Measurements from ENCODE around the gene STPG4.

Gene STPG4

GRCh38 chr2:47083485-47083884, 71.6 kb downstream of the STPG4 start:
- TF ChIP-seq CTCF (conservative IDR thresholded peaks at IDR 0.05) (no peak), ZFX (IDR thresholded peaks at IDR 0.05) (no peak)
- H3K27ac ChIP-seq = no peak overlapping the region

DNA sequence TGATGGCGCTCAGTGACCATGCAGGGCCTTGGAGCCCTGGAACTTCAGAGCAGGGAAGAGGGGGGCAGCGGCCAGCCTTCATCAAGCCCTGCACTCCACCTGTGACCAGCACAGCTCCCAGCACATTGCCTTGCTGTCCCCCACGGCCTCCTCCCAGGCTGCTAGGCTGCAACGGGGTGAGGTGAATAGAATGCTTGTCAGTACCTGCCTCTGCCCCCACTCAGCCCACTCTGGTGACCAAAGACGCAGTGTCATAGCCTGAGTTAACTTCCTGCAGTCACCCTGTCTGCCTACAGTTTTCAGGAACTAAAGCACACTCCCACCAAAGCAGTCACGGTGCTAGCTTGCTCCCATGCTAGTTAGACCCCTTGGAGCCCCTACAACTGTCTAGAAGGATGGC, 72.1 kb downstream of the STPG4 start:
- H3K27ac ChIP-seq = no peak overlapping the region
- TF ChIP-seq ZFX (IDR thresholded peaks at IDR 0.05) = no peak
- no peak for TF ChIP-seq CTCF (conservative IDR thresholded peaks at IDR 0.05)

- H3K27ac ChIP-seq = no peak overlapping the region
These were observed 74.2 kb downstream of the STPG4 start for GRCh38 chr2:47080888-47081301.

DNA sequence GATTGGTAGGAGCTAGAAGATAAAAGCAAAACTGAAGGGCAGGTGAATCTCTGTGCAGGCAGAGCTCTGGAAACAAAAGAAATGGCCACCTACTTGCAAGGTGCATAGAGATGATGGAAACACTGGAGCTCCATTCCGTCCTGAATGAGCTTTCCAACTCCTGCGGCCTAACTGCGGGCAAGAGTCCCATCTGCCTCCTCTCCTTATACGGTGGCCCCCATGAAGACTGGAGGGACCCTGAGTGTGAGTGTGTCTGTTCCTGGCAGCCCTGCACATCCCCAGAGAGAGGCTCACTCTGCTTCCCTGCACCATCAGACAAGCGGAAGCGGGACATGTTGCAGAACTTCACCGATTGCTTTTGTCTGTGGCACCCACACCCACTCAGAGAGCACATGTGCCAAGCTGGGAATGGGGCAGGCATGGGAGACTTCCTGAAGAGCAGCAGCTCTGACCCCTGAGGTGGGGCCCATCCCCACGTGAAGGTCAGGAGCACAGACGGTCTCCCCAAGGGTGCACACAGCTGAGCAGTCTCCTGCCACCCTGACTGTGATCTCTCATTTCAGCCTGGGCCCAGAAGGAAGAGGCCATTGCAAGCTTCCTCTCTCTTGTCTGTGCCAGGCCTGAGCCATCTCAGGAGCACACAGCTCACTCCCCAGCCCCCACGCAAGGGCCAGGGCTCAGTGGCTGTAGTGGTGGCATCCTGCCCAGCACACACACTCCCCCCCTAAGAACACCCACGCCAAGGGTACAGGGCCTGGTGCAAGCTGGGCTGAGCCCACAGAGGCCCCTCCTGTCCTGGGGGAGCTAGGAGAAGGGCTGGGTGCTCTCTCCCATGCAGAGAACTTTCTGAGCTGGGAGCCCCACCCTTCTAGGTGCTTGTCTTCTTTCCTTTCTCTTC, 75.3 kb downstream of the STPG4 start:
- TF ChIP-seq CTCF (conservative IDR thresholded peaks at IDR 0.05) (no peak), ZFX (IDR thresholded peaks at IDR 0.05) (no peak)
- no peak overlapping the region for H3K27ac ChIP-seq

More at GRCh38 chr2:47080888-47081301, 74.2 kb downstream of the STPG4 start:
- TF ChIP-seq CTCF (conservative IDR thresholded peaks at IDR 0.05) (no peak), ZFX (IDR thresholded peaks at IDR 0.05) (no peak)

DNA sequence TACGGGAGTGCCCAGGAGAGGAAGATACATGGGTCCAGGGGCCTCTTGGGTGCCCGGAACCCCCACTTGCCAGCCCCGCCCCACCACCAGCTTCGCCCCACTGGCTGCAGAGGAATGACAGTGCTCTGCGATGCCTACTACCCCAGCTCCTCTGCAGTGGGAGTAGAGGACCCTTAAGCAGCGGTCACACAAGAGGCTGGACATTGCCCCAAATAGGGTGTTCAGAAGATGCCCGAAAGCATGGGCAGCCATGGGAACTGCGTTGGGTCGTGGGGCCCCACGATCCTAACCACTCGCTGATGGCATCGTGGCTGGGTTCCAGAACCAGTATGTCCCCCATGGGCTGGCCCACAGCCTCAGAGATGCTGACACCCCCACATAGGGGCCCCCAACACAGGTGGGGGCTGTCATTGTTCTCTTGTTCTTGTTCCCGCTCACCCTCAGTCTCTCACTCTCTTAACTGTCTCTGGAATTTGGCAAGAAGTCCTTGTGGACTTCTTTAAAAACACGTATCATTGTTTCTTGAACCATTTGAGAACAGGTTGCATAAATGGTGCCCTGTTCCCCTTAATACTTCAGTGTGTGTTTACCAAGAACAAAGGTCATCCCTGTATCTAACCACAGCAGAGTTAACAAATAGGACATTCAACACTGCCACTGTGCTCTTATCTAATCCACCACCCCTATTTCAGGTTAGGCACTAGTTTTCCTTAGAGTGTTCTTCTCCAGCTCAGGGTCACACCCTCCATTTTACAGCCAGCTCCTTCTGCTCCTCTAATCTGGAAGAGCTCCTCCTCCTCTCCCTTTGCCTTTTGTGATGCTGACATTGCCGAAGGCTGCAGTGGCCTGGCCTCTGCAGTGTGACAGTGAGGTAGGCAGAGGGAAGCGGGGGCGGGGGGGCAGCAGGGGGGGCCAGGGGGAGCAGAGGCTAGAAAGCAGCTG, 76.3 kb downstream of the STPG4 start:
- TF ChIP-seq ZFX (IDR thresholded peaks at IDR 0.05) = no peak
- no peak for TF ChIP-seq CTCF (conservative IDR thresholded peaks at IDR 0.05)
- H3K27ac ChIP-seq = no peak overlapping the region

DNA sequence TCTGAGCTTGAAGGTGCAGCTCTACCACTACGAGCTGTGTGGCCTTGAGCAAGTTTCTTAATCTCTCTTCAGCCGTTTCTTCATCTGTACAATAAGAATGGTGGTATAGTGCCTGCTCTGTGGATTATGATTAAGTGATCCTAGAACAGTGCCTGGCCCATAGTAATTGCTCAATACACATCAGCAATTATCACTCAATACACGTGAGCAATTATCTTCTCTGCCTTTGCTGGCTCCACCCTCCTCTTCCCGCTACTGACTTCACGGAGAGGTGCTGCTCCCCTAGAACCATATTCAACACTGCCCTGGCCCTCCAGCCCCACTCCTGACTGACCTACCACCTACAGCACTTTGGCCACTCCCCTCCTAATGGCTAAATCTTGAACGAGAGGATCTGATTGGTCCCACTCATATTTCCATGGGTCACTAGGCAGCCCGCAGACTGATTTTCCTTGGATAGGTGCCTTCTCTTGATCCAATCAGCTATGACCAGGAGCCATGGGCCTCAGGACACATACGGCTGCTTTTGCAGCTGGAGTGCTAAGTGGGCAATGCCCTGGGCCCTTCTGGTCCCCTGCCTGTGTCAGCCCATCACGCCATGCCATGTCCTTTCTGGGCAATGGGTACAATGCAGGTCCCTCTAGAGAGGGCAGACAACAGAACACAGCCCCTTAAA, 77.5 kb downstream of the STPG4 start:
- TF ChIP-seq ZFX (IDR thresholded peaks at IDR 0.05) = no peak
- TF ChIP-seq CTCF (conservative IDR thresholded peaks at IDR 0.05) = no peak
- no peak overlapping the region for H3K27ac ChIP-seq
